Tracheal epithelial cell (primary cell): Measurements from ENCODE around the gene MLLT1. TPM values are rescaled to one million over a fixed set of nuclear protein-coding genes. Genes with fewer than 3 reads are reported as not detected.

ENCODE experiments used
- total RNA-seq: library from RNA; depleted of rRNA; stranded (reverse); fragments of >200 nt; gene quantifications from 2 replicates; pipeline ENCODE4 v1.2.1, GENCODE V29; 2014

MLLT1 gene, protein sequence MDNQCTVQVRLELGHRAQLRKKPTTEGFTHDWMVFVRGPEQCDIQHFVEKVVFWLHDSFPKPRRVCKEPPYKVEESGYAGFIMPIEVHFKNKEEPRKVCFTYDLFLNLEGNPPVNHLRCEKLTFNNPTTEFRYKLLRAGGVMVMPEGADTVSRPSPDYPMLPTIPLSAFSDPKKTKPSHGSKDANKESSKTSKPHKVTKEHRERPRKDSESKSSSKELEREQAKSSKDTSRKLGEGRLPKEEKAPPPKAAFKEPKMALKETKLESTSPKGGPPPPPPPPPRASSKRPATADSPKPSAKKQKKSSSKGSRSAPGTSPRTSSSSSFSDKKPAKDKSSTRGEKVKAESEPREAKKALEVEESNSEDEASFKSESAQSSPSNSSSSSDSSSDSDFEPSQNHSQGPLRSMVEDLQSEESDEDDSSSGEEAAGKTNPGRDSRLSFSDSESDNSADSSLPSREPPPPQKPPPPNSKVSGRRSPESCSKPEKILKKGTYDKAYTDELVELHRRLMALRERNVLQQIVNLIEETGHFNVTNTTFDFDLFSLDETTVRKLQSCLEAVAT
- total RNA-seq, result 3.6 and 4.0 TPM in 2 replicates

GRCh38 chr19:6279931-6280591 lies at the start of gene MLLT1:
Gene MLLT1 (minus strand): TSS chr19:6279975. CDS start chr19:6279784, 191 bp downstream.

Other genes with a start within 250 kb of the MLLT1 start
- 3.4 and 9.4 TPM in 2 replicates for gene RFX2, start 169.5 kb downstream of the MLLT1 start, total RNA-seq
- gene ACSBG2, start 144.3 kb downstream of the MLLT1 start, total RNA-seq, result not detected in 2 replicates
- gene ACER1, start 53.6 kb upstream of the MLLT1 start, total RNA-seq, result not detected in 2 replicates
- 53.1 and 61.9 TPM in 2 replicates for gene CLPP, start 81.6 kb upstream of the MLLT1 start, total RNA-seq
- 60.2 and 89.1 TPM in 2 replicates for gene ALKBH7, start 92.8 kb upstream of the MLLT1 start, total RNA-seq
- 0.72 and 1.1 TPM in 2 replicates for gene PSPN, start 96.0 kb upstream of the MLLT1 start, total RNA-seq
- gene GTF2F1, start 113.2 kb upstream of the MLLT1 start, total RNA-seq, result 27.7 and 37.6 TPM in 2 replicates
- 73.7 and 78.0 TPM in 2 replicates for gene KHSRP, start 144.8 kb upstream of the MLLT1 start, total RNA-seq
- gene SLC25A41, start 153.8 kb upstream of the MLLT1 start, total RNA-seq, result 0.21 and 0.24 TPM in 2 replicates
- gene SLC25A23, start 179.8 kb upstream of the MLLT1 start, total RNA-seq, result 28.1 and 33.0 TPM in 2 replicates
- gene CRB3, start 184.3 kb upstream of the MLLT1 start, total RNA-seq, result 42.0 and 79.0 TPM in 2 replicates
- under 0.01 TPM in 1 of 2 replicates, not detected in the other for gene DENND1C, start 201.8 kb upstream of the MLLT1 start, total RNA-seq
- gene TUBB4A, start 222.3 kb upstream of the MLLT1 start, total RNA-seq, result 1.9 TPM in 1 of 2 replicates, not detected in the other